ENCODE results near the gene EML2.

The EML2 gene

DNA sequence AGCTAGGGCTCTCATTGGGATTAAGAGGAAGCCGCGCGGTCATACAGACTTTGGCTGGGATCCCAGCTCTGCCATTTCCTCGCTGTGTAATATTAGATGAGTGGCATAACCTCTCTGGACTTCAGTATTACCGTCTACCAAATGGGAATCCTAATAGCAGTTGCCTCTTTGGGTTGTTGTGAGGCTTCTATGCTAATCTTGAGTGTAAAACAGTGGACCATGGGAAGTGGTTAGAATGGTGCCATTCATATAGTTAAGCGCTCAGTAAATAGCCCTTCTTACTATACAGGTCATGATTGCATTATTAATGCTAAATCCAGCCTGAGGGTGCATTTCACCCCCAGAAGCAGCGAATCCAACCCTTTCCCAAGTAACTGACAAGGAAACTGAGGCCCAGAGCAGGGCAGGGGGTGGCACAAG, 54.0 kb downstream of the EML2 start:
- no peak for DNase-seq

DNA sequence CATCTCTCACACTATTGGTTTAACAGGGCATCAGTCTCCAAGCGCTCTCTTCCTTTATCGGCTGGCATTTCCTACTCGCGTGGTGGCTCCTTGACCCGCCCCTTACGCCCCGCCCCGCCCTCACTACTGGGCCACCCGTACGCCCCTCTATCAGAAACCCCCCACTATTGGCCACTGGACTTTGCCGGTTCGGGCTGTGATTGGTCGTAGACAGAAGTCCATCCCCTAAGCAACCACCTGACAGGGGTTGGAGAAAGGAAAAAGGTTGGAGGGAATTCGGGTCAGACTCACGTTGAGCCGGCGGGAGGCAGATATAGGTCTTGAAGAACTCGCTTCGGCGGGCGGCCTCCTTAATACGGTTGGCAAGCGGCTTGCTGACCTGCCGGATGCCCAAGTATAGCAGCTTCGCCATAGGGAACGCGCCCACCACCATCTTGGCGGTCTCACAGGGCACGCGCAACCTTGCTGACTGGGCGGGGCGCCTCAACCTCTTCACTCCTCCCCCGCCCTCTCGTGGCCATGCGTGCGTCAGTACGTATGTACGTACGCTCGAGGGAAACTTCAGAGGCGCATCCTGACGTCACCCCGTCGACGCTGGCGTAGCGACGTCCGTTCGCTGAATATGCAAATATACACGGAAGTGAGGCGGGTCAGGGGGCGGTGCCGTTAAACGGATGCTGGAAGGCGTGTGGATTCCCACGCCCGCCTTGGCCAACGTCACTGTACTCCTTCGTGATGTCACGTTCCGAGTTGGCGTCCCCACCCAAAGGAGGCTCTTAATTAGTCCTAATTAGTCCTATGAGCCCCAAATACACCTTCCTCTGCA, 54.7 kb downstream of the EML2 start, which contains the start of gene OPA3:
Gene OPA3, minus strand, starts transcription at position 471 of the 826 bp plus-strand sequence. Its CDS starts 38 bp downstream, at position 433.
- DNase-seq = peak; percentile 99

DNA sequence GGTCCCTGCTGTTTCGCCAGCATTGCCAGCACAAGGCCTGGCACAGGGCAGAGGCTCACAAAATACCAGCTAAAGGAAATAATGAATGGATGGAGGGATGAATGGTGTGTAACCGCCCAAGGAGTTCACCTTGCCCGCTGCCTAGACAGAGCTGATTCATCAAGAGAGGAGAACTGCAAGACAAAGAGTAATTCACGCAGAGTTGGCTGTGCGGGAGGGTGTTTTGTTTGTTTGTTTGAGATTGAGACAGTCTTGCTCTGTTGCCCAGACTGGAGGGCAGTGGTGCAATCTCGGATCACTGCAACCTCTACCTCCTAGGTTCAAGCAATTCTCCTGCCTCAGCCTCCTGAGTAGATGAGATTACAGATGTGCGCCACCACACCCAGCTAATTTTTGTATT, 57.6 kb downstream of the EML2 start:
- DNase-seq = no peak

DNA sequence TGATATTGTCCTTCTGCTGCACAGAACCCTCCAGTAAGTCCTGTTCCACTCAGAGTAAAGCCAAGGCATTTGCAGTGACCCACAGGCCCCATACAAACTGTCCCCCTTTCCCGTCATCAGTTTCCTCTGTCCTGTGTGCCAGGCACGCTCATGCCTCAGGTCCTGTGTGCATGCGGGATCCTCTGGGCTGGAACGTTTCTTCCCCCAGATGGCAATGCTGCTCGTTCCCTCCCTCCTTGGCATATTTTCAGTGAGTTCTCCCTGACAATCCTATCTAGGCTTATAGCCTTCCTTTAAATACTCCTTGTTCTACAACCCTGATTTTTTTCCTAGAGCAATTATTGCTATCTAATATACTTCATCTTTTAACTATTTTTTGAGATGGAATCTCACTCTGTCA, 60.3 kb downstream of the EML2 start:
- DNase-seq = no peak

DNA sequence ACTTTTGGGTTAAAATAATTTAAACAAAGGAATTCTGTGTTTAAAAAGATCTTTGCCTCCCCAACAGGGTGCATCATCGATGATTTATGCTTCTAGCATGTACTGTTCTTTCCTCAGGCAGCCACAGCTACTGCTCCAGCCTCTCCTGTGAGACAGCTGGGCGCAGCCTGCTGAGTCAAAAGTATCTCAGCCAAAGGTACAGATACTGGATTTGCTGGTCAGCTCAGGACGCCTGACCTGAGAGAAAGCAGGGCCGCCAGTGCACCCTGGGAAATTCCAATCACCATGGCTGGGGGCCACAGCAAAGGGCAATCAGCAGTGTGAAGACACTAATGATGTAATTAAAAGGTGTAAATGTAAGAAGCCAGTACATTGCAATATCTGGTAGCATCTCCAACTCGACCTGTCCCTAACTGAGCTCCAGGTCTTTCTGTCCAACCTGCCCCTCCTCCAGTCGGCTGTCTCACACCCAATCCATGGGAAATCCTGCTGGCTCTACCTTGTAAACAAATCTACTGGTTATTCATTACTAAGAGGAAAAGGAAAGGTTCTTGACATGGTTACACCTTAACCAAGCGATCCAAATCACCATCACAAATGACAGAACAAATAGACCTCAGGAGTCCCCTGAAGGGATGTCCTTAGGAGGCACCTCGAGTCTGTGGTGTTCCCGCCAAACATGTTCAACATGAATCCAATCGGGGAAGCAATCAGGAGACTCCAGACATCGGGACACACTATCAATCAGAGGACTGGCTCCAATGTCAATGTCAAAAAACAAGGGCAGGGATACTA, 61.9 kb downstream of the EML2 start:
- no peak for DNase-seq

DNA sequence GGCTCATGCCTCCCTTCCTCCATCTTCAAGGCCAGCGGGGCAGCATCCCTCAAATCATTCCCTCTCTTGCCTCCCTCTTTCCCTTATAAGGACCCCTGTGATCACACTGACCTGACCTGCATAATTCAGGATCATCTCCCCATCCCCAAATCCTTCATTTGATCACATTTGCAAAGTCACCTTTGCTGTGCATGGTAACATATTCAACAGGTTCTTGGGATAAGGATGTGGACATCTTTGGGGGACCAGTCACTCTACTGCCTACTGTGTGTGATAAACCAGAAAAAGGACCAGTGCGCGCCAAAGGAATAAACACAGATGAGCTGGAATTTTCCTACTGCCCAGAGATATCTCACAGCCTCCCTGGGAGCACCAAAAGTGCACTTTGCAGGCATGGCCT, 62.5 kb downstream of the EML2 start:
- no peak for DNase-seq

DNA sequence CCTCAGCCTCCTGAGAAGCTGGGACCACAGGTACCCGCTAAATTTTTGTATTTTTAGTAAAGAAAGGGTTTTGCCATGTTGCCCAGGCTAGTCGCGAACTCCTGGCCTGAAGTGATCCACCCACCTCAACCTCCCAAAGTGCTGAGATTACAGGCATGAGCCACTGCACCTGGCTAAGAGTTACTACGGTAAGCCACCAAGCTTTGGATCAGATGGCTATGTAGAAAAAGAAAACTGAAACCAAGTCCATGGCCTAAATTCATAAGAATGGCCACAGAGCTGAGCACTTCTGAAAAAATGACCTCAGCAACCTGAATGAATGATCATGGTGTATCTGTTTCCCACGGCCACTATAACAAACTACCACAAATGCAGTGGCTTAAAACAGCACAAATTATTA, 64.0 kb downstream of the EML2 start:
- DNase-seq = no peak

DNA sequence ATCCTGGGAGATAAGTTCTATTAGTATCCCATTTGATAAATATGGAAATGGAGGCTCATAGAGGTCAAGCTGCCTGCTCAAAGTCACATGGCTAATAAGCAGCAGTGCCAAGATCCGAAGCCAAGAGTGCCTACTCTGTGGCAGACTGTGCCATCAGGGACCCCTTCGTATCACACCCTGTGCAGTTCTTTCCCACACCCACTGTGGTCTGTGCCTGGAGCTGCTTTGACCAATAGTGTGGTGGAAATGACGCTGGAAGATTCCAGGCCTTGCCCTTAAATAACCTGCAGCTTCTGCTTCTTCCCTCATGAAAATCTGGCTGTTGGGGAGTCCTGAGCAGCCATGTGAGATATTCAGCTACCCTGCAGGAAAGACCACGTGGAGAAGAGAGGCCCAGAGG, 64.7 kb downstream of the EML2 start:
- DNase-seq = no peak

DNA sequence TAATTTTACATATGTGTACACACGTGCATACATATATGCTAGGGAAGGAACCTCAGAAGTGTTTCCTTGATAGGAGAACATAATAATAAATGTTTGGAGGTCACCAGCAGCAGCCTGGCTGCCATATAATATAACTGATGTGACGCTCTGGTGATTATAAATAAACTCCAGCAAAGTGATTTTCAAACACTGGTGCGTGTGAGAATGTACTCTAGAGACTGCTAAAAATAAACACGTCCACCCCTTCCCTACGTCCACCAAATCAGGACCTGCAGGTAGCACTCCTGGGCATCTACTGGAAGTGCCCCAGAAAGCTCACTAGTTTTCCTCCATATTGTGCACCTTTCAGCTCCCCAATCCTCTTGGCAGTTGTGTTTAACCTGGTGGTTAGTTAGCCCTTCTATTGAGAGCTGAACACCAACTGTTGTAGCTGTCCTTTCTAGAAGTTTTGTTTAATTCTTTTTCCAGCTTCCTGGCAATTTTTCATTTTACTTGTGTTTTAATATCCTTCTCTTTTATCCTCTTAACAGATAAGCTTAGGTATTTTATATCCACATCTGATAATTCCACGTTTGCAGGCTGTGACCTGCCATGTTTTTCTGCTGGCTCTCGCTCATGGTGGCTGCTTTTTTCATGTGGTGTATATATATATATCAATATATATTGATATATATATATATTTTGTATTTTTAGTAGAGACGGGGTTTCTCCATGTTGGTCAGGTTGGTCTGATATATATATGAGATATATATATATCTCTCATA, 67.6 kb downstream of the EML2 start:
- DNase-seq = no peak

DNA sequence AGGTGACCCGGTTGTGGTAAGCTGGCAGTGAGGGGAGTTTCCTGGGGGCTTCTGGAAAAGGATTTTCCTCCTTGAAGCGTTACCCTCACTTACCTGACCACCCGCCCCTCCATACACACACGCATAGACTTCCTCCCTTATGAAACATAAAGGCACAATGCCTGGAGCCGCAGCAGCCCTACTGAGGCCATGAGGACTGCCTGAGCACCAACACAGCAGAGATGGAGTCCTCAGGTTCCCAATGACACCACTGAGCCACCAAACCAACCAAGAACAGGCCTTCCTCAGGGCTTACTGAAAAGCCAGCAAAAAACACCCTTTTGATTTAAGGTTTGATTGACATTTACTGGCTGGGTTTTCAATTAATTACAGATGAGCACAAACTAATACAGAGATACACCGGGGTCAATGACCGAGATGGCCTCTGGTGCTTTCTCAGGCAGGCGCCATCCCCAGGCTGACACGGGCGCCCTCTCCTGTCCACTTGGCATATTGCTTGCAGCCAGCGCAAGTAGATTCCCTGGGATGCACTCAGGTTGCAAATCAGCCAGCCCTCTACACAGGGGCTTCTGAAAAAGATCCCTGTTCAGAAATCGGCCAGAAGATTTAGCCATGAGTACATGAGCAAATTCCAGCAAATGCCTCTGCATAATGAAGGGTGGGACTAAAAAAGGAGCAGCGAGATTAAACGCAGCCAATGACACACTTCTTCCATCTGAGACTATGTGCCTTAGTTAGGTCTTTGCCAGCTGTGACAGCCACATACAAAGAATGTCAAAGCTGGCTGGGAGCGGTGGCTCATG, 69.4 kb downstream of the EML2 start:
- DNase-seq = peak; percentile 47

DNA sequence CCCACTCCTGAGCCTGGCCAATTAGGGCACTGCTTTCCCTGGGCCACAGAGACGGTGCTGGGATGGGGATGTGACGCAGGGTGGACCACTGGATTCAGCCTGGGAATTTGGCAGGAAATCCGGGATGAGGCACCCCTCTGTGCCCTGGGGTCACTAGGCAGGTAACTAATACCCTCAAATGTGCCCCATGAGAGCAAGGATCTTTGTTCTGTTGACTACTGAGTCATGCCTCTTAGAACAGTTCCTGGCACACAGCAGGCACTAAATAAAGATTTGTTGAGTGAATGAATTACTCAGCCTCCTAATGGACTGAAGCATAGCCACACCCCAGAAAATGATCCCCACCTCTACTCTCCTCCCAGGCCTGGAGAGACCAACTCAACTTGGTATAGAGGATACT, 70.5 kb downstream of the EML2 start:
- no peak for DNase-seq

DNA sequence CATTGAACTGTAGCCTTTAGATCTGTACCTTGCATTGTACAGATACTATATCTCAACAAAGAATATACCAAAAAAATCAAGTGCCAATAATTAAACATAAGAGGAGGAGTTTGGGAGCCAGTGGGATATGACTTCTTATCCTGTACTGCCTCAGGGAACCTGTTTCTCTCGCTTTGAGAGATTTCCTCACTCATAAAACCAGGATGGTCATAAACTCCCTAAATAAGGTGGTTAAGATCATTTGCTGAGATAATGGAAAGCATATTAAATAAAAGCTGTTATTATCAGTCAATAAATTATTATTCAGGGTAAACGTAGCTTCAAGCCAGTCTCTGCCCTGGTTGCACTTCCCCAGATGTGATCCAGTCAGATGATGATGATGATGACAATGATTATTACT, 71.6 kb downstream of the EML2 start:
- no peak for DNase-seq

DNA sequence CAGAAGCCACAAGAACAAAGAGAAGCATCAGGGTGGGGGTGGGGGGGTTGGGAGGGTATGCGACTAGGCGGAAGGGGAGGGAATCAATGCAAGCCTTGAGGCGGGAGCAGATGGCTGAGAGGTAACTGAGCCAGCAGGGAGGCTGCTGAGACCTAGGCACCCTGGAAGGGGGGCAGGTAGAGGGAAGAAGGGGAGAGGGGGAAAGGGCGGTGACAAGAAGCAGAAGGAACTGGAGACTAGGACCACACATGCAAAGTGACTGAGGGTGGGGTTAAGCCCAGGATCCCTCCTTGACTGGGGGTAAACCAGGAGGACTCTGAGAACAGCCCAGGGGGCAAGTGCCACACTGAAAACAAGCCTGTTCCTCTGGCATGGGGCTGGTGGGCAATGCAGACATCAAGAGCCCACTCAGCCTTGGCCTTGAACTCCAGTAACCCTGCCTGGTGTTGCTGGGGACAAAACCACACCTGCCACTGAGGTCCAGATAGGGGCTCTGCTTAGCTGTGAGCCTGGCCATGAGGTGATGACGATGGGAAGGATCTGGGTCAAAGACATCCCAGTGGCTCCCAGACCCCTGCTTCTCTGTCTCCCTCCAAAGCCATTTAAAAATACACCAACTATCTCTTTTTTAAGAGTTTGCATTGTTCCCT, 74.9 kb downstream of the EML2 start:
- DNase-seq = no peak

DNA sequence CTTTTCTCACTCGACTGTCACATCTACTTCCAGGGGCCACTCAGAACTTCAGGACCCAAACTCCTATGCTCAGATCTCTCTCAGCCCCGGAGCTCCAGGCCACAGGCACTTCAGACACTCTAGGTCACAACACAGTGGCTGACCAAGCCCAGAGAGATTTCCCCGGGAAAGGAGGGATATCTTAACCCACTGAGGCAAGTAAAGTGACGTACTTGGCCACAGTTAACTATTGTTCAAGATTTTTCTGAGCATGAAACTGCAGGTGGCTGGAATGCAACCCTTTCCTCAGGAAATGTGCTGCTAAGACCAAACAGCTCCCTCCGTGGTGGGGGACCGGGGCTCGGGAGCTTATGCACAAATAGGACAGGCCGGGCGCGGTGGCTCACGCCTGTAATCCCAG, 78.5 kb downstream of the EML2 start:
- DNase-seq = no peak

DNA sequence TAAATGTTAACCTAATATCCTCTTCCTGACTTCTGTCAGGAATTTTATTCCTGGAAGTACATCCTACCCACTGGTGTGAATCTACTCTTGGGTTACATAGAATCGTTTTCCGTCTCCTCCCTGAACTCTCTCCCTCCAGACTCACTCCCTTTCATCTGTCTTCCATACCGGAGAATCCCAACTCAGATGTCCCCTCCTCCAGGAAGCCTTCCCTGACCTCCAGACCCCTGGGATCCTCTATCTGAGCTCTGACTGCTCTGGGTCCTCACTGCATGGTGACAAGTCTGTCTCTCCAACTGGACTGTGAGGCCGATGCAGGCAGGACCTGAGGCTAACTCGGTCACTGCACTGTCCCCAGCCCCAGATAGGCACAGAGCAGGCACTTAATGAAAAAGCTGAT, 79.2 kb downstream of the EML2 start:
- no peak for DNase-seq
